ENCODE measurements around the gene NUAK2. TPM values are rescaled to one million over a fixed set of nuclear protein-coding genes. Genes with fewer than 3 reads are reported as not detected.

NUAK2 gene
- total and polyA plus RNA-seq, 2 of the 8 experiments (the other 6 are each of a cell fraction or from before 2014, with no cell fraction given), result 9.4 to 12.9 TPM

DNA sequence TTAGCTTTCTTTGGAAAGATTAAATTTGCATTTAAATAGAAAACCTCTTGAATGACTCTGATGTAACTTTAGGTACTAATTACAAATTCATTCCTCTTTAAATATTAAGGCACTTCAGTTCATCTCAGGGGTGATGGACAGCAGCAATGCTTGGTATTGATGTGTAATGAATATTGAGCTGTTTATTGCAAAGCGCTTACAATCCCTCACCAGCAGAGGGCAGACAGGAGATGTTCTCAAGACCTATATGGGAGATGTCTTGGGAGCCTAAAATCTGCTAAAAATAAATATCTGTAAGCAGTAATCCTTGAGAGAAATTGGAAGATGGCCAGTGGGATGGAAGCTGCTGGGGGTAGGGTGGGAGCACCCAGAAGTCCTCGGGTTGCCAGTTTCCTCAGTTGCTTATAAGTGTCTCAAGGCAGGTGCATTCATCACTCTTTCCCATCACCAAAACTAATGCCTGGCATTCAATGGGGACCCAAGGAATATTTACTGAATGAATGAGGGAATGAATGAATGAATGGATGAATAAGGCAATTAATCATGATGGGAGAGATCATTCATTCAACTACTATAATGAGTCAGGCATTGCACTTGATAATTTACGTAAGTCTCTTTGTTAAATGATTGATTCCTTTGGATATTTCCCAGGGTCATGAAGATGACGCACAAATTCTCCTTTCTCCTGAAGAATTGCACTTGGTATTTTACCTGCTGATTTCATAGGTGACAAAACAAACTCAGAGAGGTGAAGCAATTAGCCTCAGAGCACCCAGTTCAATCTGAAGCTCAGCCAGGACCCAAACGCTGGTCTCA lies 32.9 kb upstream of the NUAK2 start:
- DNase-seq (ENCODE audit: low read depth in 1 of 2, low spot score in 2 of 2) (peak in 1 of 2 experiments; percentile 69), FAIRE-seq (peak; percentile 83)
- Histone ChIP-seq H3K9ac (replicated peaks in 1 of 4; ENCODE audit: extremely low read depth in 1 of 4, low read depth in 3 of 4, low read length in 3 of 4) (no peak overlapping the region), H3K18ac (ENCODE audit: extremely low read depth, low read length) (no peak overlapping the region), H4K5ac (ENCODE audit: insufficient read length, low read depth, low read length) (no peak overlapping the region), H3K27me3 (replicated peaks in 1 of 4; ENCODE audit: control insufficient read depth in 3 of 4, extremely low read depth in 1 of 4, insufficient read depth in 3 of 4, low read length in 3 of 4) (no peaks in the 10 kb centered on the region), H3K23me2 (ENCODE audit: low read depth, low read length) (no peaks in the 10 kb centered on the region), H2AFZ (ENCODE audit: low read length) (no peak overlapping the region), H4K91ac (replicated peaks; ENCODE audit: insufficient read length, low read length) (no peak overlapping the region), H3K4ac (replicated peaks; ENCODE audit: insufficient read length, low read depth, low read length) (no peak overlapping the region), H3K36me3 (ENCODE audit: control insufficient read depth in 2 of 4, insufficient read depth in 4 of 4, low read length in 3 of 4) (no peaks in the 10 kb centered on the region), H3K4me1 (replicated peaks in 1 of 4; ENCODE audit: control insufficient read depth in 3 of 4, insufficient read depth in 4 of 4, low read length in 3 of 4) (peaks cover 22 to 46% (median 30%) of the 10 kb centered on the region in 4 experiments), H3K23ac (ENCODE audit: insufficient read length) (no peak overlapping the region), H3K79me2 (ENCODE audit: control insufficient read depth in 1 of 2, insufficient read depth in 2 of 2, low read length in 2 of 2) (no peaks in the 10 kb centered on the region), H3K79me1 (ENCODE audit: low read depth, low read length) (no peaks in the 10 kb centered on the region), H2AK5ac (ENCODE audit: low read depth, low read length) (no peak overlapping the region), H4K20me1 (replicated peaks in 1 of 2; ENCODE audit: control insufficient read depth in 1 of 2, insufficient read depth in 2 of 2, low read length in 2 of 2) (no peaks in the 10 kb centered on the region), H3K56ac (replicated peaks; ENCODE audit: insufficient read length, low read depth, low read length) (no peak overlapping the region), H3K14ac (ENCODE audit: insufficient read length) (no peak overlapping the region), H3K9me3 (ENCODE audit: insufficient read depth in 2 of 2, low read depth in 1 of 2, low read length in 1 of 2) (no peaks in the 10 kb centered on the region), H3K4me3 (ENCODE audit: extremely low read depth in 1 of 4, insufficient read depth in 2 of 4, low read depth in 3 of 4, low read length in 4 of 4) (no peak overlapping the region), H3K4me2 (ENCODE audit: insufficient read depth in 1 of 2, low read depth in 2 of 2, low read length in 2 of 2) (no peak overlapping the region), H2BK15ac (ENCODE audit: low read length) (0 out of 2 replicates have a peak overlapping the region, but pooled peaks have one; percentile 4), H2BK12ac (ENCODE audit: low read depth, low read length) (no peak overlapping the region), H2BK5ac (ENCODE audit: low read depth, low read length) (0 out of 2 replicates have a peak overlapping the region, but pooled peaks have one; percentile 31), H2BK120ac (replicated peaks; ENCODE audit: low read depth, low read length) (peak overlapping the region; percentile 1), H3K27ac (ENCODE audit: low read depth, low read length) (no peak overlapping the region), H2BK20ac (ENCODE audit: low read length) (no peak overlapping the region; the same call in 1 of the 2 replicates), H4K8ac (ENCODE audit: extremely low read depth, insufficient read depth, low read length) (no peak overlapping the region)
- TF ChIP-seq RAD21 (IDR thresholded peaks at IDR 0.05 in 1 of 2, conservative IDR thresholded peaks at IDR 0.05 in 1 of 2; ENCODE audit: low read depth in 2 of 2, low read length in 2 of 2) (peak; percentile 56 to 66), GABPA (IDR thresholded peaks at IDR 0.05; ENCODE audit: borderline replicate concordance, insufficient read depth, low read length) (no peak)
- TF ChIP-seq, protein P1, sequence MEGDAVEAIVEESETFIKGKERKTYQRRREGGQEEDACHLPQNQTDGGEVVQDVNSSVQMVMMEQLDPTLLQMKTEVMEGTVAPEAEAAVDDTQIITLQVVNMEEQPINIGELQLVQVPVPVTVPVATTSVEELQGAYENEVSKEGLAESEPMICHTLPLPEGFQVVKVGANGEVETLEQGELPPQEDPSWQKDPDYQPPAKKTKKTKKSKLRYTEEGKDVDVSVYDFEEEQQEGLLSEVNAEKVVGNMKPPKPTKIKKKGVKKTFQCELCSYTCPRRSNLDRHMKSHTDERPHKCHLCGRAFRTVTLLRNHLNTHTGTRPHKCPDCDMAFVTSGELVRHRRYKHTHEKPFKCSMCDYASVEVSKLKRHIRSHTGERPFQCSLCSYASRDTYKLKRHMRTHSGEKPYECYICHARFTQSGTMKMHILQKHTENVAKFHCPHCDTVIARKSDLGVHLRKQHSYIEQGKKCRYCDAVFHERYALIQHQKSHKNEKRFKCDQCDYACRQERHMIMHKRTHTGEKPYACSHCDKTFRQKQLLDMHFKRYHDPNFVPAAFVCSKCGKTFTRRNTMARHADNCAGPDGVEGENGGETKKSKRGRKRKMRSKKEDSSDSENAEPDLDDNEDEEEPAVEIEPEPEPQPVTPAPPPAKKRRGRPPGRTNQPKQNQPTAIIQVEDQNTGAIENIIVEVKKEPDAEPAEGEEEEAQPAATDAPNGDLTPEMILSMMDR (IDR thresholded peaks at IDR 0.05; ENCODE audit: control extremely low read depth in 1 of 3, insufficient read depth in 1 of 3, low read depth in 1 of 3, low read length in 3 of 3), result peak in 2 of 3 experiments; percentile 75 to 84; a peak in 3 of 4 replicates
- CTCF ChIA-PET (ENCODE audit: partially characterized antibody), result interaction anchor here (0.6 to 67.1 kb wide), 62 partner anchors 9 to 277 kb away, joined by 3 to 2424 read pairs (median 4); partner anchors contain the start of genes BLACAT1, CDK18, NUAK2 and TMCC2
- WGBS, 2 experiments (ENCODE audit: extremely low coverage in 1 of 2, insufficient coverage in 1 of 2, insufficient read length in 1 of 2, insufficient replicate concordance in 2 of 2, low coverage in 1 of 2, low lambda C conversion rate in 2 of 2, missing lambda C conversion rate in 1 of 2), result 47% methylated on average over 5 of the region's 5 CpGs; no CpG with 5 or more reads in 1 of the 2 experiments
- POLR2A ChIA-PET (ENCODE audit: partially characterized antibody), result interaction anchor here (0.6 to 1.5 kb wide), 5 partner anchors 9 to 293 kb away, joined by 3 to 4 read pairs (median 4); no protein-coding TSS in a partner anchor
